ENCODE data around the gene PABPN1.

Gene PABPN1

GRCh38 chr14:23373041-23373440, 51.8 kb downstream of the PABPN1 start:
- H3K9me3 ChIP-seq (ENCODE audit: insufficient read depth, low read length, severe bottlenecking) = no peaks in the 10 kb centered on the region
- peaks cover 25% of the 10 kb centered on the region for H3K27me3 ChIP-seq (ENCODE audit: insufficient read depth, low read length, poor library complexity)
- ATAC-seq (ENCODE audit: insufficient read depth, low read depth) = no peak
- no peaks in the 10 kb centered on the region for H3K4me1 ChIP-seq (ENCODE audit: insufficient read depth, low read length)
- H3K4me2 ChIP-seq (ENCODE audit: insufficient read depth, low read length) = no peak overlapping the region
- H3K79me2 ChIP-seq (ENCODE audit: insufficient read depth, low read length) = no peaks in the 10 kb centered on the region
- DNase-seq = no peak
- no peak overlapping the region for H3K4me3 ChIP-seq (ENCODE audit: low read depth in 1 of 2, low read length in 2 of 2)
- no peak overlapping the region for H3K27ac ChIP-seq (ENCODE audit: low read length)
- no peaks in the 10 kb centered on the region for H4K20me1 ChIP-seq (ENCODE audit: insufficient read depth, low read length)
- H3K9ac ChIP-seq (ENCODE audit: low read depth, low read length) = no peak overlapping the region
- TF ChIP-seq EZH2 (IDR thresholded peaks at IDR 0.05; ENCODE audit: borderline replicate concordance, low read depth, low read length, severe bottlenecking) (no peak), CTCF (IDR thresholded peaks at IDR 0.05; ENCODE audit: borderline replicate concordance, extremely low read depth, low read length, poor library complexity, severe bottlenecking) (no peak)
- no peak overlapping the region for H2AFZ ChIP-seq (ENCODE audit: low read depth, low read length)
- H3K36me3 ChIP-seq (ENCODE audit: insufficient read depth, low read length) = no peaks in the 10 kb centered on the region
